ENCODE data around the gene LSM14A. TPM values are rescaled to one million over a fixed set of nuclear protein-coding genes. Genes with fewer than 3 reads are reported as not detected.

Gene LSM14A
- total and polyA plus RNA-seq, 2 of the 13 experiments (the other 11 are each of a cell fraction or from before 2014, with no cell fraction given) = 77.0 to 83.6 TPM

DNA sequence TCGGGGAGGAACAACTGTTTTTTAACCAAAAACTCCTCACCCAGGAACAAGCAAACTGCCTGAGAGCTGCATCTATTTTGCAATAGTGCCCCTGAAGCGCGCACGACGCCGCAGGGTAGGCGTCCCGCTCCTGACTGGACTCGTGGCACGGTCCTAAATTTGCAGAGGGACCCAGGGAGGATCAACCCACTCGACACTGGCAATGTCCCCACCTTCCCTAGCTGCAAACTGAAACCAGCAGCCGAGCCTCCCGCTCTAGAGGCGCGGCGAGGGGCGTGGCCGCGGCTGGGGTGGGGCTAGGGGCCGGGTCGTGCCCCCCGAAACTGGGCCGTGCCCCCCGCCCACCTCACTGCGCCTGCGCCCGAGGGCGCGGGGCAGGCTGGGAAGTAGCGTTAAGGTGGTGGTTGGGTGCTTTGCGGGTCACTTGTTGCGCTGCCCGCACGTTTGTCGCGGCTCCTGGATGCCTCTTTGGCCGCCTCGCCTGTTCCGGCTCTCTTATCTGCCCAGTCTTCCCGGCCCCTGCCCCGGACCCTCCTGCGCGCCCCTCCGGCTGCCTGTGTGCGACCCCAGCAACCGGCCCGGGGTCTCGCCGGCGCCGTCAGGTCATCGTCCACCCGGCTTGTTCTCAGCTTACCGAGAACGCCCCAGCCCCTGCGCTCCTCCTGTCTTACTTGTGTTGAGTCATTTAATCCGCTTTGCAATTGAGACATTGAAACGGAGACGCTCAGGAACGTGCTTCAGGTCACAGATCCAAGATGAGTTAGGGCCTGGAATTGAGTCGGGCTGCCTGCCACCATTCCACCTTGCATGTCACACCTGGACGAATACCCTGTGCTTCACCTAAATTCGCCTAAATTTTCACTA is 37.9 kb upstream of the LSM14A start (continued):
- TF ChIP-seq, protein P1, sequence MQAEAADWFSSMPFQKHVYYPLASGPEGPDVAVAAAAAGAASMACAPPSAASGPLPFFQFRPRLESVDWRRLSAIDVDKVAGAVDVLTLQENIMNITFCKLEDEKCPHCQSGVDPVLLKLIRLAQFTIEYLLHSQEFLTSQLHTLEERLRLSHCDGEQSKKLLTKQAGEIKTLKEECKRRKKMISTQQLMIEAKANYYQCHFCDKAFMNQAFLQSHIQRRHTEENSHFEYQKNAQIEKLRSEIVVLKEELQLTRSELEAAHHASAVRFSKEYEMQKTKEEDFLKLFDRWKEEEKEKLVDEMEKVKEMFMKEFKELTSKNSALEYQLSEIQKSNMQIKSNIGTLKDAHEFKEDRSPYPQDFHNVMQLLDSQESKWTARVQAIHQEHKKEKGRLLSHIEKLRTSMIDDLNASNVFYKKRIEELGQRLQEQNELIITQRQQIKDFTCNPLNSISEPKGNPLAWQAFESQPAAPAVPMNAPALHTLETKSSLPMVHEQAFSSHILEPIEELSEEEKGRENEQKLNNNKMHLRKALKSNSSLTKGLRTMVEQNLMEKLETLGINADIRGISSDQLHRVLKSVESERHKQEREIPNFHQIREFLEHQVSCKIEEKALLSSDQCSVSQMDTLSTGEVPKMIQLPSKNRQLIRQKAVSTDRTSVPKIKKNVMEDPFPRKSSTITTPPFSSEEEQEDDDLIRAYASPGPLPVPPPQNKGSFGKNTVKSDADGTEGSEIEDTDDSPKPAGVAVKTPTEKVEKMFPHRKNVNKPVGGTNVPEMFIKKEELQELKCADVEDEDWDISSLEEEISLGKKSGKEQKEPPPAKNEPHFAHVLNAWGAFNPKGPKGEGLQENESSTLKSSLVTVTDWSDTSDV (CRISPR knock-in tag; IDR thresholded peaks at IDR 0.05) = no peak
- TF ChIP-seq ZNF792 (CRISPR knock-in tag; IDR thresholded peaks at IDR 0.05) (peak; percentile 66; the same call in 1 of the 2 replicates), CEBPB (IDR thresholded peaks at IDR 0.05; ENCODE audit: borderline replicate concordance, low read depth, low read length) (peak; percentile 39; the same call in 1 of the 2 replicates), MTA1 (CRISPR knock-in tag; IDR thresholded peaks at IDR 0.05; ENCODE audit: borderline replicate concordance) (peak; percentile 27; the same call in 1 of the 2 replicates), ZFP1 (CRISPR knock-in tag; IDR thresholded peaks at IDR 0.05) (0 out of 2 replicates have a peak, but pooled peaks have one; percentile 31), FOXO1 (CRISPR knock-in tag; IDR thresholded peaks at IDR 0.05) (peak; percentile 20; the same call in 1 of the 2 replicates)
- TF ChIP-seq, protein P2, sequence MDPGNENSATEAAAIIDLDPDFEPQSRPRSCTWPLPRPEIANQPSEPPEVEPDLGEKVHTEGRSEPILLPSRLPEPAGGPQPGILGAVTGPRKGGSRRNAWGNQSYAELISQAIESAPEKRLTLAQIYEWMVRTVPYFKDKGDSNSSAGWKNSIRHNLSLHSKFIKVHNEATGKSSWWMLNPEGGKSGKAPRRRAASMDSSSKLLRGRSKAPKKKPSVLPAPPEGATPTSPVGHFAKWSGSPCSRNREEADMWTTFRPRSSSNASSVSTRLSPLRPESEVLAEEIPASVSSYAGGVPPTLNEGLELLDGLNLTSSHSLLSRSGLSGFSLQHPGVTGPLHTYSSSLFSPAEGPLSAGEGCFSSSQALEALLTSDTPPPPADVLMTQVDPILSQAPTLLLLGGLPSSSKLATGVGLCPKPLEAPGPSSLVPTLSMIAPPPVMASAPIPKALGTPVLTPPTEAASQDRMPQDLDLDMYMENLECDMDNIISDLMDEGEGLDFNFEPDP (CRISPR knock-in tag; conservative IDR thresholded peaks at IDR 0.05) = no peak
- TF ChIP-seq, protein P3, sequence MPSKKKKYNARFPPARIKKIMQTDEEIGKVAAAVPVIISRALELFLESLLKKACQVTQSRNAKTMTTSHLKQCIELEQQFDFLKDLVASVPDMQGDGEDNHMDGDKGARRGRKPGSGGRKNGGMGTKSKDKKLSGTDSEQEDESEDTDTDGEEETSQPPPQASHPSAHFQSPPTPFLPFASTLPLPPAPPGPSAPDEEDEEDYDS (CRISPR knock-in tag; IDR thresholded peaks at IDR 0.05) = peak; percentile 90
- TF ChIP-seq, protein P4, sequence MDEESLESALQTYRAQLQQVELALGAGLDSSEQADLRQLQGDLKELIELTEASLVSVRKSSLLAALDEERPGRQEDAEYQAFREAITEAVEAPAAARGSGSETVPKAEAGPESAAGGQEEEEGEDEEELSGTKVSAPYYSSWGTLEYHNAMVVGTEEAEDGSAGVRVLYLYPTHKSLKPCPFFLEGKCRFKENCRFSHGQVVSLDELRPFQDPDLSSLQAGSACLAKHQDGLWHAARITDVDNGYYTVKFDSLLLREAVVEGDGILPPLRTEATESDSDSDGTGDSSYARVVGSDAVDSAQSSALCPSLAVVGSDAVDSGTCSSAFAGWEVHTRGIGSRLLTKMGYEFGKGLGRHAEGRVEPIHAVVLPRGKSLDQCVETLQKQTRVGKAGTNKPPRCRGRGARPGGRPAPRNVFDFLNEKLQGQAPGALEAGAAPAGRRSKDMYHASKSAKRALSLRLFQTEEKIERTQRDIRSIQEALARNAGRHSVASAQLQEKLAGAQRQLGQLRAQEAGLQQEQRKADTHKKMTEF (CRISPR knock-in tag; IDR thresholded peaks at IDR 0.05) = peak; percentile 71; the same call in 1 of the 2 replicates
- TF ChIP-seq, protein P5, sequence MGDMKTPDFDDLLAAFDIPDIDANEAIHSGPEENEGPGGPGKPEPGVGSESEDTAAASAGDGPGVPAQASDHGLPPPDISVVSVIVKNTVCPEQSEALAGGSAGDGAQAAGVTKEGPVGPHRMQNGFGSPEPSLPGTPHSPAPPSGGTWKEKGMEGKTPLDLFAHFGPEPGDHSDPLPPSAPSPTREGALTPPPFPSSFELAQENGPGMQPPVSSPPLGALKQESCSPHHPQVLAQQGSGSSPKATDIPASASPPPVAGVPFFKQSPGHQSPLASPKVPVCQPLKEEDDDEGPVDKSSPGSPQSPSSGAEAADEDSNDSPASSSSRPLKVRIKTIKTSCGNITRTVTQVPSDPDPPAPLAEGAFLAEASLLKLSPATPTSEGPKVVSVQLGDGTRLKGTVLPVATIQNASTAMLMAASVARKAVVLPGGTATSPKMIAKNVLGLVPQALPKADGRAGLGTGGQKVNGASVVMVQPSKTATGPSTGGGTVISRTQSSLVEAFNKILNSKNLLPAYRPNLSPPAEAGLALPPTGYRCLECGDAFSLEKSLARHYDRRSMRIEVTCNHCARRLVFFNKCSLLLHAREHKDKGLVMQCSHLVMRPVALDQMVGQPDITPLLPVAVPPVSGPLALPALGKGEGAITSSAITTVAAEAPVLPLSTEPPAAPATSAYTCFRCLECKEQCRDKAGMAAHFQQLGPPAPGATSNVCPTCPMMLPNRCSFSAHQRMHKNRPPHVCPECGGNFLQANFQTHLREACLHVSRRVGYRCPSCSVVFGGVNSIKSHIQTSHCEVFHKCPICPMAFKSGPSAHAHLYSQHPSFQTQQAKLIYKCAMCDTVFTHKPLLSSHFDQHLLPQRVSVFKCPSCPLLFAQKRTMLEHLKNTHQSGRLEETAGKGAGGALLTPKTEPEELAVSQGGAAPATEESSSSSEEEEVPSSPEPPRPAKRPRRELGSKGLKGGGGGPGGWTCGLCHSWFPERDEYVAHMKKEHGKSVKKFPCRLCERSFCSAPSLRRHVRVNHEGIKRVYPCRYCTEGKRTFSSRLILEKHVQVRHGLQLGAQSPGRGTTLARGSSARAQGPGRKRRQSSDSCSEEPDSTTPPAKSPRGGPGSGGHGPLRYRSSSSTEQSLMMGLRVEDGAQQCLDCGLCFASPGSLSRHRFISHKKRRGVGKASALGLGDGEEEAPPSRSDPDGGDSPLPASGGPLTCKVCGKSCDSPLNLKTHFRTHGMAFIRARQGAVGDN (CRISPR knock-in tag; IDR thresholded peaks at IDR 0.05) = peak; percentile 90
- TF ChIP-seq, protein P6, sequence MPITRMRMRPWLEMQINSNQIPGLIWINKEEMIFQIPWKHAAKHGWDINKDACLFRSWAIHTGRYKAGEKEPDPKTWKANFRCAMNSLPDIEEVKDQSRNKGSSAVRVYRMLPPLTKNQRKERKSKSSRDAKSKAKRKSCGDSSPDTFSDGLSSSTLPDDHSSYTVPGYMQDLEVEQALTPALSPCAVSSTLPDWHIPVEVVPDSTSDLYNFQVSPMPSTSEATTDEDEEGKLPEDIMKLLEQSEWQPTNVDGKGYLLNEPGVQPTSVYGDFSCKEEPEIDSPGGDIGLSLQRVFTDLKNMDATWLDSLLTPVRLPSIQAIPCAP (CRISPR knock-in tag; IDR thresholded peaks at IDR 0.05; ENCODE audit: low read depth) = 0 out of 2 replicates have a peak, but pooled peaks have one; percentile 67
- TF ChIP-seq, protein P7, sequence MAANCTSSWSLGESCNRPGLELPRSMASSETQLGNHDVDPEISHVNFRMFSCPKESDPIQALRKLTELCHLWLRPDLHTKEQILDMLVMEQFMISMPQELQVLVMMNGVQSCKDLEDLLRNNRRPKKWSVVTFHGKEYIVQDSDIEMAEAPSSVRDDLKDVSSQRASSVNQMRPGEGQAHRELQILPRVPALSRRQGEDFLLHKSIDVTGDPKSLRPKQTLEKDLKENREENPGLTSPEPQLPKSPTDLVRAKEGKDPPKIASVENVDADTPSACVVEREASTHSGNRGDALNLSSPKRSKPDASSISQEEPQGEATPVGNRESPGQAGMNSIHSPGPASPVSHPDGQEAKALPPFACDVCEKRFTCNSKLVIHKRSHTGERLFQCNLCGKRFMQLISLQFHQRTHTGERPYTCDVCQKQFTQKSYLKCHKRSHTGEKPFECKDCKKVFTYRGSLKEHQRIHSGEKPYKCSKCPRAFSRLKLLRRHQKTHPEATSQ (CRISPR knock-in tag; IDR thresholded peaks at IDR 0.05; ENCODE audit: borderline replicate concordance) = no peak
- TF ChIP-seq, protein P8, sequence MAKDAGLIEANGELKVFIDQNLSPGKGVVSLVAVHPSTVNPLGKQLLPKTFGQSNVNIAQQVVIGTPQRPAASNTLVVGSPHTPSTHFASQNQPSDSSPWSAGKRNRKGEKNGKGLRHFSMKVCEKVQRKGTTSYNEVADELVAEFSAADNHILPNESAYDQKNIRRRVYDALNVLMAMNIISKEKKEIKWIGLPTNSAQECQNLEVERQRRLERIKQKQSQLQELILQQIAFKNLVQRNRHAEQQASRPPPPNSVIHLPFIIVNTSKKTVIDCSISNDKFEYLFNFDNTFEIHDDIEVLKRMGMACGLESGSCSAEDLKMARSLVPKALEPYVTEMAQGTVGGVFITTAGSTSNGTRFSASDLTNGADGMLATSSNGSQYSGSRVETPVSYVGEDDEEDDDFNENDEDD (CRISPR knock-in tag; IDR thresholded peaks at IDR 0.05; ENCODE audit: borderline replicate concordance) = peak; percentile 62; the same call in 1 of the 2 replicates
